MCF 10A (cell line): Measurements from ENCODE around the gene UVSSA. TPM values are rescaled to one million over a fixed set of nuclear protein-coding genes. Genes with fewer than 3 reads are reported as not detected.

ENCODE experiments used
- BruUV-seq: library from RNA; stranded (reverse); fragments of 400-500 nt; replicated peaks from 2 replicates; lab custom pipeline; 2021; lab: Mats Ljungman, UMichigan
- CTCF ChIA-PET: fragments of 300-600 bp; sonication (Branson Sonifier 250); formaldehyde crosslinking; extraction: SDS; loops from one replicate; lab custom pipeline; 2021; ENCODE audit warnings: antibody characterized with exemption, inconsistent platforms; lab: Yijun Ruan, JAX
- POLR2A ChIA-PET: fragments of 300-600, 350-650 bp; sonication (Branson Sonifier 250); formaldehyde crosslinking; extraction: SDS; loops from one replicate; lab custom pipeline; 2020; ENCODE audit warnings: antibody characterized with exemption, inconsistent platforms; lab: Yijun Ruan, JAX
- DNase-seq: peaks from one replicate; pipeline ENCODE4 v3.0.0-alpha.2; 2018; ENCODE audit not compliant: unreplicated experiment
- H3K27ac Mint-ChIP-seq: one replicate; pipeline ENCODE4 v1.8.0; 2022; ENCODE audit warnings: mild to moderate bottlenecking, low read depth, mixed read lengths; ENCODE audit not compliant: unreplicated experiment
- H3K27me3 Mint-ChIP-seq: one replicate; pipeline ENCODE4 v1.8.0; 2022; ENCODE audit warnings: mixed read lengths; ENCODE audit not compliant: insufficient read depth, unreplicated experiment
- H3K36me3 Mint-ChIP-seq: one replicate; pipeline ENCODE4 v1.8.0; 2022; ENCODE audit warnings: mild to moderate bottlenecking, moderate library complexity, mixed read lengths; ENCODE audit not compliant: insufficient read depth, unreplicated experiment
- H3K4me1 Mint-ChIP-seq: one replicate; pipeline ENCODE4 v1.8.0; 2022; ENCODE audit warnings: mixed read lengths; ENCODE audit not compliant: insufficient read depth, unreplicated experiment
- H3K4me3 Mint-ChIP-seq: one replicate; pipeline ENCODE4 v1.8.0; 2022; ENCODE audit warnings: mild to moderate bottlenecking, moderate library complexity, mixed read lengths; ENCODE audit not compliant: unreplicated experiment
- H3K9me3 Mint-ChIP-seq: one replicate; pipeline ENCODE4 v1.8.0; 2022; ENCODE audit warnings: mixed read lengths; ENCODE audit not compliant: unreplicated experiment
- CTCF ChIP-seq: fragments of 200-600 bp; IDR thresholded peaks from one replicate; pipeline ENCODE4 v1.8.0; 2022; ENCODE audit warnings: antibody characterized with exemption, mild to moderate bottlenecking; ENCODE audit not compliant: unreplicated experiment
- intact Hi-C: fragments of 100-400 bp; cut with micrococcal nuclease; formaldehyde crosslinking; loops from 2 replicates; pipeline ENCODE4 v1.14.1; 2022
- total RNA-seq: library from RNA; stranded (reverse); gene quantifications from 2 replicates; pipeline ENCODE4 v1.2.3, GENCODE V29; 2022

Gene UVSSA
- total RNA-seq, 1 experiment from 2014 or later, result 43.6 TPM

GRCh38 chr4:1402021-1402515 lies 55.1 kb downstream of the UVSSA start:
- Mint-ChIP-seq H3K36me3 (peaks cover 4% of the 10 kb centered on the region), H3K4me3 (no peak overlapping the region), H3K9me3 (no peaks in the 10 kb centered on the region), H3K27ac (no peak overlapping the region), H3K27me3 (no peaks in the 10 kb centered on the region), H3K4me1 (no peaks in the 10 kb centered on the region)
- no peak for TF ChIP-seq CTCF
- DNase-seq, result no peak
- CTCF ChIA-PET, result interaction anchor here (0.6 to 0.7 kb wide), 2 partner anchors 13 to 265 kb away, joined by 3 to 4 read pairs; no protein-coding TSS in a partner anchor
- POLR2A ChIA-PET, result no interaction called here
- no TSS peak for BruUV-seq
- intact Hi-C loops, result no loop called here

GRCh38 chr4:1402516-1403091 lies 55.6 kb downstream of the UVSSA start:
- DNase-seq, result no peak
- POLR2A ChIA-PET, result no interaction called here
- no peaks in the 10 kb centered on the region for H3K9me3 Mint-ChIP-seq
- H3K27ac Mint-ChIP-seq, result no peak overlapping the region
- intact Hi-C loops, result no loop called here
- H3K36me3 Mint-ChIP-seq, result peaks cover 4% of the 10 kb centered on the region
- no TSS peak for BruUV-seq
- H3K4me3 Mint-ChIP-seq, result no peak overlapping the region
- TF ChIP-seq CTCF, result no peak
- no peaks in the 10 kb centered on the region for H3K4me1 Mint-ChIP-seq
- CTCF ChIA-PET, result interaction anchor here (0.7 kb wide), 1 partner anchor 266 kb away, joined by 3 read pairs; no protein-coding TSS in a partner anchor
- H3K27me3 Mint-ChIP-seq, result no peaks in the 10 kb centered on the region

GRCh38 chr4:1403177-1403583 lies 56.2 kb downstream of the UVSSA start:
- Mint-ChIP-seq H3K27ac (no peak overlapping the region), H3K4me3 (no peak overlapping the region), H3K4me1 (no peaks in the 10 kb centered on the region), H3K27me3 (peaks cover 2% of the 10 kb centered on the region), H3K9me3 (no peaks in the 10 kb centered on the region), H3K36me3 (peaks cover 4% of the 10 kb centered on the region)
- intact Hi-C loops, result no loop called here
- no peak for DNase-seq
- no TSS peak for BruUV-seq
- TF ChIP-seq CTCF, result no peak
- POLR2A ChIA-PET, result no interaction called here
- CTCF ChIA-PET, result interaction anchor here (0.7 kb wide), 1 partner anchor 260 kb away, joined by 3 read pairs; no protein-coding TSS in a partner anchor

- H3K27me3 Mint-ChIP-seq, result peaks cover 9% of the 10 kb centered on the region
- no peak for DNase-seq
- no peak for TF ChIP-seq CTCF
- CTCF ChIA-PET, result interaction anchor here (0.7 kb wide), 2 partner anchors 161 to 261 kb away, joined by 3 read pairs; no protein-coding TSS in a partner anchor
- H3K4me1 Mint-ChIP-seq, result no peaks in the 10 kb centered on the region
- POLR2A ChIA-PET, result no interaction called here
- no TSS peak for BruUV-seq
- intact Hi-C loops, result no loop called here
- no peak overlapping the region for H3K4me3 Mint-ChIP-seq
- H3K9me3 Mint-ChIP-seq, result no peaks in the 10 kb centered on the region
- H3K27ac Mint-ChIP-seq, result no peak overlapping the region
- H3K36me3 Mint-ChIP-seq, result peaks cover 4% of the 10 kb centered on the region
Observed at GRCh38 chr4:1403591-1404572, 56.9 kb downstream of the UVSSA start.
